Tibial nerve (tissue), 4 donors: Measurements from ENCODE around the gene BYSL. TPM values are rescaled to one million over a fixed set of nuclear protein-coding genes. Genes with fewer than 3 reads are reported as not detected.
A peak's percentile ranks its signal among the peaks of the same experiment; 100 is the strongest.

Experiments
- DNase-seq, 2 donors: peaks; one replicate each; pipeline ENCODE4 v3.0.0-alpha.2; 2019; ENCODE audit warnings: low spot score in 2 of 2
- H3K27ac ChIP-seq, 4 donors: fragments of 200-600 bp; sonication (generic) in 3 of 4; one replicate each; pipeline ENCODE4 v1.5.1; 2017 to 2019; ENCODE audit warnings: mild to moderate bottlenecking in 1 of 4
- H3K27me3 ChIP-seq, 2 donors: fragments of 200-600 bp; sonication (generic) in 1 of 2; one replicate each; pipeline versions ENCODE4 v1.5.1 to v1.6.0; 2017 to 2019
- H3K36me3 ChIP-seq, 3 donors: fragments of 200-600 bp; sonication (generic); one replicate each; pipeline ENCODE4 v1.5.1; 2018 to 2019
- H3K4me1 ChIP-seq, 4 donors: fragments of 200-600 bp; sonication (generic) in 3 of 4; one replicate each; pipeline ENCODE4 v1.5.1; 2017 to 2019
- H3K4me3 ChIP-seq, 4 donors: fragments of 200-600 bp; sonication (generic) in 3 of 4; one replicate each; pipeline ENCODE4 v1.5.1; 2017 to 2019; ENCODE audit warnings: mild to moderate bottlenecking in 1 of 4, moderate library complexity in 1 of 4
- H3K9me3 ChIP-seq, 4 donors: fragments of 200-600 bp; sonication (generic) in 3 of 4; one replicate each; pipeline ENCODE4 v1.5.1; 2017 to 2019
- CTCF ChIP-seq, 5 experiments: fragments of 200-600 bp in 3 of 5; fragments of 450-650 bp in 2 of 5; sonication (generic) in 3 of 5; IDR thresholded peaks; one replicate each; pipeline ENCODE4 v1.5.1; 2016 to 2019; ENCODE audit warnings: antibody characterized with exemption in 5 of 5, mild to moderate bottlenecking in 3 of 5, moderate library complexity in 2 of 5
- EP300 ChIP-seq, 2 donors: sonication (generic); formaldehyde crosslinking; IDR thresholded peaks; one replicate each; pipeline ENCODE4 v1.6.1; 2017; ENCODE audit warnings: antibody characterized with exemption in 2 of 2, mild to moderate bottlenecking in 1 of 2
- POLR2A ChIP-seq, 2 donors: fragments of 450-650 bp; IDR thresholded peaks; one replicate each; pipeline ENCODE4 v1.6.1; 2017; ENCODE audit warnings: antibody characterized with exemption in 2 of 2, mild to moderate bottlenecking in 2 of 2, moderate library complexity in 2 of 2
- WGBS, 2 donors: methylation state at CpG; one replicate each; pipeline ENCODE4 v1.1.5; 2018; 5-methylcytosine and 5-hydroxymethylcytosine counted together
- total RNA-seq, 4 donors: library from RNA; depleted of rRNA; stranded (reverse); fragments of >200 nt; gene quantifications; one replicate each; pipeline ENCODE4 v1.1.0, GENCODE V29; 2016

Gene BYSL
- 10 to 100 TPM in 3 of 4 donors, 1 to 10 TPM in 1; 9.2 to 13.3 (median 12.8) TPM for total RNA-seq

GRCh38 chr6:41920921-41921711 is at the start of gene BYSL, which contains the start of gene MED20:
BYSL (plus strand) TSS chr6:41921499; CDS start chr6:41921563, 64 bp downstream.
MED20 (minus strand) TSS chr6:41921139; CDS start chr6:41921018, 121 bp downstream.
- 0% methylated on average over 55 of the region's 55 CpGs for WGBS, 2 donors
- peak within 1 kb of the TSS; percentile 35 to 90 (median 73) for H3K4me3 ChIP-seq

GRCh38 chr6:41871691-41872090 is 49.6 kb upstream of the BYSL start:
- WGBS, 2 donors, result 97 to 98% methylated on average over 2 of the region's 2 CpGs

More at GRCh38 chr6:41920921-41921711, at the start of gene BYSL, which contains the start of gene MED20:
- Histone ChIP-seq H3K4me1 (peaks cover 0 to 61% (median 13%) of the 10 kb centered on the region in 4 donors), H3K27ac (peak within 1 kb of the TSS; percentile 87 to 98 (median 97)), H3K9me3 (no peaks in the 10 kb centered on the region), H3K27me3 (no peaks in the 10 kb centered on the region), H3K36me3 (peaks cover 0 to 13% (median 0%) of the 10 kb centered on the region in 3 donors)
- DNase-seq, result peak; percentile 78 to 90
- peak; percentile 43 to 55 for TF ChIP-seq POLR2A (IDR thresholded peaks at IDR 0.05)
- TF ChIP-seq CTCF (IDR thresholded peaks at IDR 0.05), result peak; percentile 97 to 99 (median 97)
- peak; percentile 87 to 95 for TF ChIP-seq EP300 (IDR thresholded peaks at IDR 0.05)

GRCh38 chr6:41872147-41872546 is 49.2 kb upstream of the BYSL start:
- Histone ChIP-seq H3K27me3 (no peaks in the 10 kb centered on the region), H3K36me3 (peaks cover 0 to 8% (median 0%) of the 10 kb centered on the region in 3 donors), H3K4me1 (no peaks in the 10 kb centered on the region), H3K4me3 (no peak overlapping the region), H3K27ac (no peak overlapping the region), H3K9me3 (no peaks in the 10 kb centered on the region)
- no peak for DNase-seq
- 91% methylated on average over 13 of the region's 13 CpGs for WGBS, 2 donors
- TF ChIP-seq CTCF (IDR thresholded peaks at IDR 0.05), result no peak
- TF ChIP-seq POLR2A (IDR thresholded peaks at IDR 0.05), result no peak
- TF ChIP-seq EP300 (IDR thresholded peaks at IDR 0.05), result no peak

More at GRCh38 chr6:41871691-41872090, 49.6 kb upstream of the BYSL start:
- no peaks in the 10 kb centered on the region for H3K4me1 ChIP-seq
- no peak overlapping the region for H3K4me3 ChIP-seq
- H3K27me3 ChIP-seq, result no peaks in the 10 kb centered on the region
- no peaks in the 10 kb centered on the region for H3K9me3 ChIP-seq
- peaks cover 0 to 8% (median 0%) of the 10 kb centered on the region in 3 donors for H3K36me3 ChIP-seq
- no peak for DNase-seq
- TF ChIP-seq EP300 (IDR thresholded peaks at IDR 0.05), result no peak
- no peak for TF ChIP-seq CTCF (IDR thresholded peaks at IDR 0.05)
- no peak for TF ChIP-seq POLR2A (IDR thresholded peaks at IDR 0.05)
- H3K27ac ChIP-seq, result no peak overlapping the region

- Histone ChIP-seq H3K9me3 (no peaks in the 10 kb centered on the region), H3K4me3 (no peak overlapping the region), H3K36me3 (peaks cover 0 to 8% (median 0%) of the 10 kb centered on the region in 3 donors), H3K27ac (no peak overlapping the region), H3K27me3 (no peaks in the 10 kb centered on the region), H3K4me1 (no peaks in the 10 kb centered on the region)
- no peak for DNase-seq
- TF ChIP-seq CTCF (IDR thresholded peaks at IDR 0.05), result no peak
- no peak for TF ChIP-seq EP300 (IDR thresholded peaks at IDR 0.05)
- TF ChIP-seq POLR2A (IDR thresholded peaks at IDR 0.05), result no peak
- 81 to 100% methylated on average over 1 of the region's 1 CpG for WGBS, 2 donors
Measured at GRCh38 chr6:41874741-41875140, 46.6 kb upstream of the BYSL start.

- Histone ChIP-seq H3K27ac (no peak overlapping the region), H3K27me3 (no peaks in the 10 kb centered on the region), H3K4me3 (no peak overlapping the region), H3K9me3 (no peaks in the 10 kb centered on the region), H3K36me3 (no peaks in the 10 kb centered on the region), H3K4me1 (no peaks in the 10 kb centered on the region)
- no peak for DNase-seq
- no peak for TF ChIP-seq POLR2A (IDR thresholded peaks at IDR 0.05)
- TF ChIP-seq CTCF (IDR thresholded peaks at IDR 0.05), result no peak
- no peak for TF ChIP-seq EP300 (IDR thresholded peaks at IDR 0.05)
- WGBS, 2 donors, result 76 to 85% methylated on average over 2 of the region's 2 CpGs
Measured at GRCh38 chr6:41877051-41877680, 44.1 kb upstream of the BYSL start.
